Gastrocnemius medialis (tissue), 4 donors: Measurements from ENCODE around the gene PLAAT4. TPM values are rescaled to one million over a fixed set of nuclear protein-coding genes. Genes with fewer than 3 reads are reported as not detected.

Source experiments
- ATAC-seq, 2 donors: fragments of 150-250 bp; one replicate each; pipeline ENCODE4 v1.9.1; 2016
- DNase-seq, 2 donors: peaks; one replicate each; pipeline ENCODE4 v3.0.0-alpha.2; 2019
- H3K27ac ChIP-seq, 4 donors: fragments of 200-600 bp; sonication (generic); 1 replicate in 1 of 4; 2 replicates in 3 of 4; pipeline ENCODE4 v1.5.1; 2016 to 2018; ENCODE audit warnings: mild to moderate bottlenecking in 2 of 4, moderate library complexity in 1 of 4
- H3K27me3 ChIP-seq, 3 donors: fragments of 200-600 bp; sonication (generic) in 2 of 3; 1 replicate in 1 of 3; 2 replicates in 2 of 3; pipeline versions ENCODE4 v1.5.1 to v1.6.0; 2016 to 2019; ENCODE audit warnings: mild to moderate bottlenecking in 1 of 3, moderate library complexity in 1 of 3
- H3K36me3 ChIP-seq, 2 donors: fragments of 200-600 bp; sonication (generic) in 1 of 2; one replicate each; pipeline ENCODE4 v1.5.1; 2017 to 2018
- H3K4me1 ChIP-seq, 2 donors: fragments of 200-600 bp; sonication (generic) in 1 of 2; one replicate each; pipeline ENCODE4 v1.5.1; 2016 to 2017; ENCODE audit warnings: mild to moderate bottlenecking in 2 of 2
- H3K4me3 ChIP-seq, 4 donors: fragments of 200-600 bp; sonication (generic) in 3 of 4; 1 replicate in 1 of 4; 2 replicates in 3 of 4; pipeline ENCODE4 v1.5.1; 2016 to 2019; ENCODE audit warnings: mild to moderate bottlenecking in 2 of 4
- H3K9me3 ChIP-seq, 3 donors: fragments of 200-600 bp; sonication (generic) in 2 of 3; 1 replicate in 1 of 3; 2 replicates in 2 of 3; pipeline ENCODE4 v1.5.1; 2016 to 2019
- CTCF ChIP-seq, 5 experiments: fragments of 450-650 bp in 3 of 5; fragments of 200-600 bp in 2 of 5; sonication (generic) in 2 of 5; IDR thresholded peaks in 4 of 5; conservative IDR thresholded peaks in 1 of 5; 1 replicate in 4 of 5; 2 replicates in 1 of 5; pipeline ENCODE4 v1.5.1; 2016 to 2019; ENCODE audit warnings: antibody characterized with exemption in 5 of 5, mild to moderate bottlenecking in 3 of 5, moderate library complexity in 3 of 5
- POLR2A ChIP-seq, 2 donors: fragments of 450-650 bp; IDR thresholded peaks; one replicate each; pipeline ENCODE4 v1.6.1; 2017; ENCODE audit warnings: antibody characterized with exemption in 2 of 2, mild to moderate bottlenecking in 2 of 2, moderate library complexity in 2 of 2
- in situ Hi-C, 4 donors: fragments of 200-750 bp; cut with MboI; loops; one replicate each; pipeline versions ENCODE4 v1.15.0 to v1.8.0; 2017; ENCODE audit warnings: low sequenced_read_pairs in 4 of 4
- intact Hi-C: fragments of 100-400 bp; cut with DNase I; formaldehyde crosslinking; loops from one replicate; pipeline ENCODE4 v1.15.1; 2023; ENCODE audit warnings: low total_unique reads
- total RNA-seq, 4 donors: library from RNA; depleted of rRNA; stranded (reverse); fragments of >200 nt; gene quantifications; one replicate each; pipeline versions ENCODE4 v1.1.0 to v1.2.3, GENCODE V29; 2016

PLAAT4 gene
- total RNA-seq, 4 donors from 2014 or later = 3.1 to 13.2 (median 5.8) TPM

- intact Hi-C loops = no loop called here
- TF ChIP-seq POLR2A (IDR thresholded peaks at IDR 0.05) = no peak
- no peak for TF ChIP-seq CTCF (IDR thresholded peaks at IDR 0.05 in 4 of 5, conservative IDR thresholded peaks at IDR 0.05 in 1 of 5)
- no peaks in the 10 kb centered on the region for H3K36me3 ChIP-seq
- DNase-seq (no peak), ATAC-seq (no peak)
- in situ Hi-C loops = no loop called here
- H3K9me3 ChIP-seq = peaks cover 0 to 4% (median 0%) of the 10 kb centered on the region in 3 donors
- H3K27me3 ChIP-seq = no peaks in the 10 kb centered on the region
- H3K27ac ChIP-seq = no peak overlapping the region
- no peak overlapping the region for H3K4me3 ChIP-seq
- H3K4me1 ChIP-seq = peaks cover 14 to 17% of the 10 kb centered on the region in 2 donors
Measured at GRCh38 chr11:63504054-63504453, 32.6 kb upstream of the PLAAT4 start.

- no peaks in the 10 kb centered on the region for H3K36me3 ChIP-seq
- DNase-seq (peak in 1 of 2 donors; percentile 45), ATAC-seq (no peak)
- intact Hi-C loops (no loop called here), in situ Hi-C loops (no loop called here)
- TF ChIP-seq POLR2A (IDR thresholded peaks at IDR 0.05) = no peak
- TF ChIP-seq CTCF (IDR thresholded peaks at IDR 0.05 in 4 of 5, conservative IDR thresholded peaks at IDR 0.05 in 1 of 5) = no peak
- peaks cover 0 to 3% (median 0%) of the 10 kb centered on the region in 3 donors for H3K9me3 ChIP-seq
- no peak overlapping the region for H3K27ac ChIP-seq
- H3K4me1 ChIP-seq = peaks cover 18 to 21% of the 10 kb centered on the region in 2 donors
- H3K27me3 ChIP-seq = no peaks in the 10 kb centered on the region
- H3K4me3 ChIP-seq = no peak overlapping the region
Measured at GRCh38 chr11:63504933-63505586, 31.5 kb upstream of the PLAAT4 start.

- Histone ChIP-seq H3K27ac (no peak within 1 kb of the TSS), H3K9me3 (no peaks in the 10 kb centered on the region), H3K36me3 (no peaks in the 10 kb centered on the region), H3K27me3 (no peaks in the 10 kb centered on the region), H3K4me3 (no peak within 1 kb of the TSS), H3K4me1 (peaks cover 27 to 30% of the 10 kb centered on the region in 2 donors)
- in situ Hi-C loops = no loop called here
- no peak for ATAC-seq
- TF ChIP-seq CTCF (IDR thresholded peaks at IDR 0.05 in 4 of 5, conservative IDR thresholded peaks at IDR 0.05 in 1 of 5) (no peak), POLR2A (IDR thresholded peaks at IDR 0.05) (no peak)
- peak in 1 of 2 donors; percentile 14 for DNase-seq
- intact Hi-C loops = no loop called here
Measured at GRCh38 chr11:63505857-63506528, 30.6 kb upstream of the PLAAT4 start, which contains the start of gene LGALS12. TSS of gene LGALS12 (plus strand) at chr11:63506084. CDS start at chr11:63506459, 375 bp downstream.

- no peaks in the 10 kb centered on the region for H3K36me3 ChIP-seq
- H3K4me1 ChIP-seq = peaks cover 31 to 39% of the 10 kb centered on the region in 2 donors
- TF ChIP-seq CTCF (IDR thresholded peaks at IDR 0.05 in 4 of 5, conservative IDR thresholded peaks at IDR 0.05 in 1 of 5) = no peak
- no peak for TF ChIP-seq POLR2A (IDR thresholded peaks at IDR 0.05)
- ATAC-seq = no peak
- no peak overlapping the region for H3K4me3 ChIP-seq
- intact Hi-C loops (no loop called here), in situ Hi-C loops (no loop called here)
- no peaks in the 10 kb centered on the region for H3K9me3 ChIP-seq
- no peak overlapping the region for H3K27ac ChIP-seq
- DNase-seq = no peak
- no peaks in the 10 kb centered on the region for H3K27me3 ChIP-seq
Measured at GRCh38 chr11:63506876-63507275, 29.7 kb upstream of the PLAAT4 start.
